Measurements from ENCODE around the gene RECQL5. TPM values are rescaled to one million over a fixed set of nuclear protein-coding genes. Genes with fewer than 3 reads are reported as not detected.

The RECQL5 gene
- total RNA-seq, 1 experiment from 2014 or later: 40.0 TPM

DNA sequence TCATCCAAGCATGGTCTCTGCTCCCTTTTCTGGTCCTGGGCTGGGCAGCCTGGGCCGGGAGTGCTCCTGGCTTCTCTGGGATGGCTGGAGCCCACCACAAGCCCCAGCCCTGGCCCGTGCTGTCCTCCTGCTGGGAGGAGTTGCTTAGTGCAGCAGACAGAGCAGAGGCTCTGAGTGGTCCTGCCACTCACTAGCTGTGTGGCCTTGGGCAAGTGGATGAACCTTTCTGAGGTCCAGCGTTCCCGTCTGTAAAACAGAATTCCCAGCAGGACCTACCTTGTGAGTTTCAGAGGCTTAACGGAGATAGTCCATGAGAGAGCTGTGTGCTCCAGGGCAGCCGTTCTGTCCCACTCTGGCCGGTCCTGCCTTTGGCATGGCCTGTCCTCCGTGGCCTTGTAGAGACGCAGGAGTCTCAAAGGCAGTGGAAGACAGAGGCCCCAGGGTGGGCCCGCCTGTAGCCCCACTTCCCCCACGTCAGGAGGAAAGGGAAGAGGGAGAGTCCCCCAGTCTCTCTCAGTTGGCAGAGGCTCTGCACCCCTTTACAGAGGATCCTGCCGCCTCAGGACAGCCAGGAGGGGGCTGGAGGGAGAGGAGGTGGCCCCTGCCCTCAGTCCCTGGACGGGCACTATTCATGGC, 71.6 kb downstream of the RECQL5 start:
- Histone ChIP-seq H3K56ac (ENCODE audit: insufficient read length, low read depth, low read length) (no peak overlapping the region), H2BK15ac (ENCODE audit: low read depth, low read length) (no peak overlapping the region), H2BK120ac (ENCODE audit: low read depth, low read length, poor library complexity, severe bottlenecking) (no peak overlapping the region), H2AK5ac (ENCODE audit: insufficient read length, low read length) (no peak overlapping the region), H3K9me3 (ENCODE audit: control insufficient read depth, low read depth, low read length) (no peaks in the 10 kb centered on the region), H4K5ac (ENCODE audit: insufficient read length, low read depth, low read length) (no peak overlapping the region), H2BK12ac (ENCODE audit: insufficient read length, low read depth, low read length) (no peak overlapping the region), H3K23ac (ENCODE audit: insufficient read length, low read depth, low read length) (no peak overlapping the region), H3K79me1 (ENCODE audit: insufficient read depth, low read depth, low read length, poor library complexity, severe bottlenecking) (no peaks in the 10 kb centered on the region), H2AFZ (ENCODE audit: low read length) (no peak overlapping the region), H4K20me1 (ENCODE audit: control insufficient read depth, insufficient read depth, insufficient read length) (no peaks in the 10 kb centered on the region), H3K27me3 (ENCODE audit: insufficient read depth, low read length) (no peaks in the 10 kb centered on the region), H4K91ac (ENCODE audit: insufficient read length, low read depth, low read length) (no peak overlapping the region), H4K8ac (replicated peaks; ENCODE audit: insufficient read length, low read depth, low read length) (no peak overlapping the region), H3K4ac (ENCODE audit: low read depth, low read length) (no peak overlapping the region), H3K18ac (ENCODE audit: insufficient read length, low read depth, low read length) (no peak overlapping the region), H2BK5ac (ENCODE audit: insufficient read length, low read length) (no peak overlapping the region), H3K14ac (ENCODE audit: insufficient read depth, low read length) (no peak overlapping the region; the same call in 1 of the 2 replicates), H2BK20ac (ENCODE audit: low read depth, low read length, poor library complexity, severe bottlenecking) (no peak overlapping the region), H3K9ac (ENCODE audit: extremely low read depth, insufficient read length, low read length) (no peak overlapping the region), H3K23me2 (ENCODE audit: insufficient read length, low read depth, low read length, poor library complexity, severe bottlenecking) (no peaks in the 10 kb centered on the region), H3K4me1 (ENCODE audit: insufficient read depth, low read length) (no peaks in the 10 kb centered on the region), H3K27ac (ENCODE audit: insufficient read length, low read depth, low read length) (no peak overlapping the region), H3T11ph (ENCODE audit: low read length) (no peak overlapping the region), H3K79me2 (ENCODE audit: insufficient read depth, low read length) (no peaks in the 10 kb centered on the region), H3K4me2 (ENCODE audit: insufficient read depth, insufficient read length, low read length) (no peak overlapping the region)
- peak overlapping the region in 1 of 3 experiments; percentile 48; a peak in 1 of 7 replicates for H3K27ac Mint-ChIP-seq
- peak; percentile 37 for DNase-seq
- TF ChIP-seq, protein P1, sequence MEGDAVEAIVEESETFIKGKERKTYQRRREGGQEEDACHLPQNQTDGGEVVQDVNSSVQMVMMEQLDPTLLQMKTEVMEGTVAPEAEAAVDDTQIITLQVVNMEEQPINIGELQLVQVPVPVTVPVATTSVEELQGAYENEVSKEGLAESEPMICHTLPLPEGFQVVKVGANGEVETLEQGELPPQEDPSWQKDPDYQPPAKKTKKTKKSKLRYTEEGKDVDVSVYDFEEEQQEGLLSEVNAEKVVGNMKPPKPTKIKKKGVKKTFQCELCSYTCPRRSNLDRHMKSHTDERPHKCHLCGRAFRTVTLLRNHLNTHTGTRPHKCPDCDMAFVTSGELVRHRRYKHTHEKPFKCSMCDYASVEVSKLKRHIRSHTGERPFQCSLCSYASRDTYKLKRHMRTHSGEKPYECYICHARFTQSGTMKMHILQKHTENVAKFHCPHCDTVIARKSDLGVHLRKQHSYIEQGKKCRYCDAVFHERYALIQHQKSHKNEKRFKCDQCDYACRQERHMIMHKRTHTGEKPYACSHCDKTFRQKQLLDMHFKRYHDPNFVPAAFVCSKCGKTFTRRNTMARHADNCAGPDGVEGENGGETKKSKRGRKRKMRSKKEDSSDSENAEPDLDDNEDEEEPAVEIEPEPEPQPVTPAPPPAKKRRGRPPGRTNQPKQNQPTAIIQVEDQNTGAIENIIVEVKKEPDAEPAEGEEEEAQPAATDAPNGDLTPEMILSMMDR (conservative IDR thresholded peaks at IDR 0.05): no peak
- no peaks in the 10 kb centered on the region for H3K9me3 Mint-ChIP-seq
- no CpG with 5 or more reads among the region's 13 CpGs for WGBS (ENCODE audit: extremely low coverage, insufficient read length, low lambda C conversion rate)
- H3K4me3 Mint-ChIP-seq: no peak overlapping the region
- no peaks in the 10 kb centered on the region for H3K4me1 Mint-ChIP-seq
- no peaks in the 10 kb centered on the region; the same call in 1 of the 2 replicates for H3K27me3 Mint-ChIP-seq (ENCODE audit: low read depth)
- no peaks in the 10 kb centered on the region; a peak in 1 of 7 replicates for H3K36me3 Mint-ChIP-seq (ENCODE audit: insufficient read depth in 1 of 3, low read depth in 3 of 3)

Measured in H9 (cell line).